ENCODE results near the gene RAG2.

GRCh38 chr11:36578458-36578857 lies 19.6 kb downstream of the RAG2 start:
- TF ChIP-seq CTCF (IDR thresholded peaks at IDR 0.05; ENCODE audit: insufficient read depth, low read depth, low read length), result no peak
- TF ChIP-seq EZH2 (IDR thresholded peaks at IDR 0.05; ENCODE audit: insufficient read depth, low read length), result no peak
